ENCODE data around the gene PRCP.

DNA sequence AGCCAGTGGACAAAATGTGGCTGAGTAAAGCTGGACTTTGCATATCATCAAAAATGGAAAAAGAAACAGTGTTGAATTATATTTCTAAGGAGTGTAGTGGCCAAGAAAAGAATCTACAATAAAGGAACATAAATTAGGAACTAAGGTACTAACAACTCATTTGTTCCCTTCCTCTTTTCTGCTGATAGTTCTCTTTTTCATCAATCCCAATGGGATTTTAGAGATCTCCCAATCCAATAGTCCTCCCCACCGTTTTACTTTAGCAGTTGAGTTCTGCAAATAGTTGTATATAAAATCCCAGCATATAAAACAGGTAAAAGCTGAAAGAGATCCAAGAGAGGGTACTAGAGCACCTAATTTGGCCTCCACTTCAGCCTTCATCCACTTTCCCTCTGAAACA is 2.0 kb downstream of the PRCP start:
- no peak for TF ChIP-seq SIN3A (IDR thresholded peaks at IDR 0.05; ENCODE audit: borderline replicate concordance, insufficient read depth, low read depth, low read length)
- TF ChIP-seq, protein P1, sequence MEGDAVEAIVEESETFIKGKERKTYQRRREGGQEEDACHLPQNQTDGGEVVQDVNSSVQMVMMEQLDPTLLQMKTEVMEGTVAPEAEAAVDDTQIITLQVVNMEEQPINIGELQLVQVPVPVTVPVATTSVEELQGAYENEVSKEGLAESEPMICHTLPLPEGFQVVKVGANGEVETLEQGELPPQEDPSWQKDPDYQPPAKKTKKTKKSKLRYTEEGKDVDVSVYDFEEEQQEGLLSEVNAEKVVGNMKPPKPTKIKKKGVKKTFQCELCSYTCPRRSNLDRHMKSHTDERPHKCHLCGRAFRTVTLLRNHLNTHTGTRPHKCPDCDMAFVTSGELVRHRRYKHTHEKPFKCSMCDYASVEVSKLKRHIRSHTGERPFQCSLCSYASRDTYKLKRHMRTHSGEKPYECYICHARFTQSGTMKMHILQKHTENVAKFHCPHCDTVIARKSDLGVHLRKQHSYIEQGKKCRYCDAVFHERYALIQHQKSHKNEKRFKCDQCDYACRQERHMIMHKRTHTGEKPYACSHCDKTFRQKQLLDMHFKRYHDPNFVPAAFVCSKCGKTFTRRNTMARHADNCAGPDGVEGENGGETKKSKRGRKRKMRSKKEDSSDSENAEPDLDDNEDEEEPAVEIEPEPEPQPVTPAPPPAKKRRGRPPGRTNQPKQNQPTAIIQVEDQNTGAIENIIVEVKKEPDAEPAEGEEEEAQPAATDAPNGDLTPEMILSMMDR (IDR thresholded peaks at IDR 0.05), result no peak
- TF ChIP-seq, protein P2, sequence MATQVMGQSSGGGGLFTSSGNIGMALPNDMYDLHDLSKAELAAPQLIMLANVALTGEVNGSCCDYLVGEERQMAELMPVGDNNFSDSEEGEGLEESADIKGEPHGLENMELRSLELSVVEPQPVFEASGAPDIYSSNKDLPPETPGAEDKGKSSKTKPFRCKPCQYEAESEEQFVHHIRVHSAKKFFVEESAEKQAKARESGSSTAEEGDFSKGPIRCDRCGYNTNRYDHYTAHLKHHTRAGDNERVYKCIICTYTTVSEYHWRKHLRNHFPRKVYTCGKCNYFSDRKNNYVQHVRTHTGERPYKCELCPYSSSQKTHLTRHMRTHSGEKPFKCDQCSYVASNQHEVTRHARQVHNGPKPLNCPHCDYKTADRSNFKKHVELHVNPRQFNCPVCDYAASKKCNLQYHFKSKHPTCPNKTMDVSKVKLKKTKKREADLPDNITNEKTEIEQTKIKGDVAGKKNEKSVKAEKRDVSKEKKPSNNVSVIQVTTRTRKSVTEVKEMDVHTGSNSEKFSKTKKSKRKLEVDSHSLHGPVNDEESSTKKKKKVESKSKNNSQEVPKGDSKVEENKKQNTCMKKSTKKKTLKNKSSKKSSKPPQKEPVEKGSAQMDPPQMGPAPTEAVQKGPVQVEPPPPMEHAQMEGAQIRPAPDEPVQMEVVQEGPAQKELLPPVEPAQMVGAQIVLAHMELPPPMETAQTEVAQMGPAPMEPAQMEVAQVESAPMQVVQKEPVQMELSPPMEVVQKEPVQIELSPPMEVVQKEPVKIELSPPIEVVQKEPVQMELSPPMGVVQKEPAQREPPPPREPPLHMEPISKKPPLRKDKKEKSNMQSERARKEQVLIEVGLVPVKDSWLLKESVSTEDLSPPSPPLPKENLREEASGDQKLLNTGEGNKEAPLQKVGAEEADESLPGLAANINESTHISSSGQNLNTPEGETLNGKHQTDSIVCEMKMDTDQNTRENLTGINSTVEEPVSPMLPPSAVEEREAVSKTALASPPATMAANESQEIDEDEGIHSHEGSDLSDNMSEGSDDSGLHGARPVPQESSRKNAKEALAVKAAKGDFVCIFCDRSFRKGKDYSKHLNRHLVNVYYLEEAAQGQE (IDR thresholded peaks at IDR 0.05; ENCODE audit: insufficient read depth in 1 of 2, low read depth in 2 of 2, low read length in 1 of 2), result no peak
